ENCODE data around the gene TOP3B. TPM values are rescaled to one million over a fixed set of nuclear protein-coding genes. Genes with fewer than 3 reads are reported as not detected.

TOP3B gene
- total RNA-seq, 1 donor from 2014 or later, result 24.8 TPM

- Histone ChIP-seq H3K4me3 (no peak overlapping the region), H3K9me3 (no peaks in the 10 kb centered on the region), H3K36me3 (peaks cover 45% of the 10 kb centered on the region), H3K27ac (no peak overlapping the region), H3K4me1 (no peaks in the 10 kb centered on the region), H3K27me3 (no peaks in the 10 kb centered on the region)
- intact Hi-C loops (cut with DNase I), result no loop called here
- DNase-seq (no peak), ATAC-seq (no peak)
- no peak for TF ChIP-seq CTCF (IDR thresholded peaks at IDR 0.05)
Observed at GRCh38 chr22:21959274-21960074, 23.1 kb downstream of the TOP3B start.

DNA sequence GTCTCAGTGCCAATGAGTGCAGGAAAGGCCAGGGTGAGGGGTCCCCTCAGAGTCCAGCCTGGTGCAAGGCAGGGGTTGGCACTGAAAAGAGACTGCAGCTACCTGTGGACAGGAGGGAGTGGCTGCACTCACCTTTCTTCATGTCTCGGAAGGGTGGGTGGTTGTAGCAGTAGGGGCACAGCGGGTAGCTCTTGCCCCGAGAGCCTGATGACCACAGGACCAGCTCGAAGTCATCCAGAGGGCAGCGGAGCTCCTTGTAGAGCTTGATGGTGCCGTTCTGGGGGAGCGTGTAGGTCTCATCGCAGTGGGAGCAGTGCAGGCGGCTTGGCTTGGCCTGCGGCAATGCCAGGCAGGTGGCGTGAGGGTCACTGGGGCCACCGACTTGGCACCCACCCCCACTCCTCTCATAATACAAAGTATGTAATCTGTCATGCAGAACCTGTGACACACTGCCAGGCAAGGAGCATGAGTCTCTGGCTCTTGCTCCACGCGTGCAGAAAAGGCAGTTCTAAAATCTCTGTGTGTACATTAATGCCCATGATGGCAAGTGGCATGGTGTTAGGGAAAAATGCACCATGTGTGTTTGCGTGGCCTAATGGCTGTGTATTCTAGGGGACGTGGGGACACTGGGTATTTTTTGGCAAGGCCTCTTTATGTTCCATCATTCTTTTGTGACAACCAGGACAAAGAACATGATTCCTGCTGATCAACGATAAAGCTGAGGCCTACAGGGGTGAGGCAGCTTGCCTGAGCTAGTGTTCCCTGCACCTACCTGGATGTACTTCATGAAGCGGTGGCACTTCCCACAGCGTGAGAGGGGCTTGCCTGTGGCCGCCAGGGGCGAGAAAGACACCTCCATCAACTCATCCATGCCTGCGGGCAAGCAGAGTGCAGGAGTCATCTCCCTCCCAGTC, 24.0 kb downstream of the TOP3B start:
- no peak for ATAC-seq
- no peaks in the 10 kb centered on the region for H3K9me3 ChIP-seq
- peaks cover 37% of the 10 kb centered on the region for H3K36me3 ChIP-seq
- H3K4me1 ChIP-seq, result no peaks in the 10 kb centered on the region
- no peaks in the 10 kb centered on the region for H3K27me3 ChIP-seq
- no peak overlapping the region for H3K27ac ChIP-seq
- TF ChIP-seq CTCF (IDR thresholded peaks at IDR 0.05), result no peak
- intact Hi-C loops (cut with DNase I), result no loop called here
- DNase-seq, result no peak
- no peak overlapping the region for H3K4me3 ChIP-seq

DNA sequence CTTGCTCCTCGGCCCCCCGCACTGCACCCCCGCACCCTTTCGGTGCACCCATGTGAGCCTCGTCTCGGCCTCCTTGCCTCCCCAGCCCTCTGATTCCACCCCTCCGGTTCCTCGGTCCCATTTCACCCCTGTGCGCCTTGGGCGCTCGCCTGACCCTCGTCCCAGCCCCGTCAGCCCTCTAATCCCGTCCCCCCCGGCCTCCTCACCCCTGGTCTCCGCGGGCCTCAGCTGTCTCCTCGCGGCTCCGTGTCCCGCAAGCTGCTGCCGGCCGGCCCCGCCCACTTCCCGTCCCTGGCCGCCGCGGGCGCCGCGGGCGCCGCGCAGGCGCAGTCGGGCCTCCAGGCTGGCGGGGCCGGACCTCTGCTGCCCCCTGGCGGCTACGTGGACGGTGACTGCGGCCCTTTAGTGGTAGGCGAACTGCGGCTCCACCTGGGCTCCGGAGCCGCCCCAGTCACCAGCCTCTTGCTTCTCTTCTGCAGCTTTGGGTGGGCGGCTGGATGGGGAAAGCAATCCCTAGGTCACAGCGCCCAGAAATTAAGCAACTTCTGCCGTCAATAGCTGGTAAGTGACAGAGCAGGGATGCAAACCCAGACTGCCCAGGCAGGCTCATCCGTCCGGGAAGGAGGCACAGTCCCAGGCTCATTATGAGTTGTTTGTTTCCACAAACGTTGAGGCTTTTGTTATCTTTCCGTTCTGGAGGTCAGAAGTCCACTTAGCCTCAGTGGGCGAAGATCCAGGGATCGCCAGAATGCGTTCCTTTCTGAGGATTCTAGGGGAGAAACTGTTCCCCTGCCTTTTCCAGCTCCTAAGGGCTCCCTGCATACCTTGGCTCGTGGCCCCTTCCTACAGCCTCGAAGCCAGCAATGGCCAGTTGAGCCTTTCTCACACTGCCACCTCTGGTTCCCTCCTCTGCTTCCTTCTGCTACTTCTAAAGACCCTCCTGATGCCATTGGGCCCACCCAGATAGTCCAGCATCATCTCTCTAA, 29.7 kb downstream of the TOP3B start, which contains the start of gene PPM1F:
Gene PPM1F, minus strand, starts transcription at position 263 of the 986 bp plus-strand sequence. CDS start 6,800 bp downstream, outside the sequence.
- TF ChIP-seq CTCF (IDR thresholded peaks at IDR 0.05), result peak; percentile 78
- Histone ChIP-seq H3K36me3 (no peaks in the 10 kb centered on the region), H3K4me1 (peaks cover 26% of the 10 kb centered on the region), H3K9me3 (no peaks in the 10 kb centered on the region), H3K27me3 (no peaks in the 10 kb centered on the region), H3K27ac (peak within 1 kb of the TSS; percentile 74), H3K4me3 (peak within 1 kb of the TSS; percentile 67)
- peak; percentile 94 for DNase-seq
- intact Hi-C loops (cut with DNase I), result no loop called here
- peak; percentile 95 for ATAC-seq

- Histone ChIP-seq H3K9me3 (no peaks in the 10 kb centered on the region), H3K4me3 (peak overlapping the region; percentile 67), H3K27ac (peak overlapping the region; percentile 74), H3K4me1 (peaks cover 35% of the 10 kb centered on the region), H3K27me3 (no peaks in the 10 kb centered on the region), H3K36me3 (no peaks in the 10 kb centered on the region)
- intact Hi-C loops (cut with DNase I), result no loop called here
- ATAC-seq, result peak; percentile 54
- TF ChIP-seq CTCF (IDR thresholded peaks at IDR 0.05), result no peak
- peak; percentile 78 for DNase-seq
Observed at GRCh38 chr22:21951931-21952465, 30.6 kb downstream of the TOP3B start.

DNA sequence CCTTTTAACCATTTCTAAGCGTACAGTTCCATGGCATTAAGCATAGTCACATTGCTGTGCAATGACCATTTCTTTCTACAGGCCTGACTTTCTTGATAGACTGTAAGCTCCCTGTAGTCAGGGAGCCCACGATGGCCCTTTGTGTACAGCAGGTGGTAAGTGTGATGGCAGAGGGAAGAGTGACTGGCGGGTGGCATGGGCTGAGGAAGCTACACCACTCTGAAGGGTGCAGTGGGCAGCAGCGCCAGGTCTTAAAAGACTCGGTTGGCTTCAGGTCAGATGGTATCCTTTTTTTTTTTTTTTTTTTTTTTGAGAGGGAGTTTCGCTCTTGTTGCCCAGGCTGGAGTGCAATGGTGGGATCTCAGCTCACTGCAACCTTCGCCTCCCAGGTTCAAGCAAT, 31.5 kb downstream of the TOP3B start:
- no peak for TF ChIP-seq CTCF (IDR thresholded peaks at IDR 0.05)
- no peaks in the 10 kb centered on the region for H3K27me3 ChIP-seq
- H3K4me1 ChIP-seq, result peaks cover 43% of the 10 kb centered on the region
- intact Hi-C loops (cut with DNase I), result no loop called here
- H3K9me3 ChIP-seq, result no peaks in the 10 kb centered on the region
- ATAC-seq, result no peak
- peaks cover 2% of the 10 kb centered on the region for H3K36me3 ChIP-seq
- peak overlapping the region; percentile 67 for H3K4me3 ChIP-seq
- no peak for DNase-seq
- H3K27ac ChIP-seq, result peak overlapping the region; percentile 74

Measured in upper lobe of right lung (tissue), 1 donor.